IPS DF 4.7 (cell line): ENCODE results near the gene PRDX3.

Experiments used
- DNase-seq: peaks from one replicate; pipeline ENCODE4 v3.0.0-alpha.2; 2013; ENCODE audit warnings: low spot score; ENCODE audit errors: extremely low read depth

PRDX3 gene

DNA sequence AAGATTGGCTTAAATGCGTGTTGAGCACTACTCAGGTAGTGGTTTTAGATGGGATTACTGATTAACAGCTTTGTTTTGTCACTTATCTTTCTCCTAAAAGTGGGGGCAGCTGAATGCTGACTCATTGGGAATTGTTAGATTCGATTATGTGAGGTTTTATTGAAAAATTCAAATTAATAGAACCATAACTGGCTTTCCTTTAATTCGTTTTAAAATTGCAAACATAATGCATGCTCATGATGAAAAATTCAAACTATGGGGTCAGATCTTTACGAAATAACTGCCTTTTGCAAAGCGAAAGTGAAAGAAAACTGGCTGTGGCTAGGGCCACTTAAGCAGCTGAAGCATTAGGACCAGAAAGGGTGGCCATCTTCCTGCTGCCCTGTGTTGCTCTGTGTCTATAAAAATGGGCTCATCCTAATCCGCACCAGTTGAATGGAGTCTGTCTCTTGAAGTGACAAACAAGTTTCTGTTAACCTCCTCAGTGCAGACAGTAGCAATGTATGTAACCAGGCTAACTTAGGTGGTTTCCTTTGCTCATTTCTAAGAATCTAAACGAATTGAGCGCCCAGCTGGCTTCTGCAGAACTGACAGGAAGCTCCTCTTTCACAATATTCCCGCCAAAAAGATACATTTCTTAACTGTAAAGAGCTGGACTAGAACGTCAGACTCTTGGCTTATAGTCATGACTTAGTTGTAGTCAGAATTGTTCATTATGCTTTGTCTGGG lies 46.9 kb downstream of the PRDX3 start:
- no peak for DNase-seq

GRCh38 chr10:119129721-119130120 lies 48.9 kb downstream of the PRDX3 start:
- DNase-seq = no peak

DNA sequence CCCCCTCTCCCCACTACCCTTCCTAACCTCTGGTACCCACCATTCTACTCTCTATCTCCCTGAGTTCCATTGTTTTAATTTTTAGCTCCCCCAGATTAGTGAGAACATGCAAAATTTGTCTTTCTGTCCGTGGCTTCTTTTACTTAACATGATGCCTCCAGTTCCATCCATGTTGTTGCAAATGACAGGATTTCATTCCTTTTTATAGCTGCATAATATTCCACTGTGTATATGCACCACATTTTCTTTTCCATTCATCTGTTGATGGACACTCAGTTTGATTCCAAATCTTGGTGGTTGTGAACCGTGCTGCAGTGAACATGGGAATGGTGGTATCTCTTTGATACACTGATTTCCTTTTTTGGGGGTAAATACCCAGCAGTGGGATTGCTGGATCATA lies 52.7 kb downstream of the PRDX3 start:
- no peak for DNase-seq

GRCh38 chr10:119120875-119121274 lies 57.7 kb downstream of the PRDX3 start:
- no peak for DNase-seq

DNA sequence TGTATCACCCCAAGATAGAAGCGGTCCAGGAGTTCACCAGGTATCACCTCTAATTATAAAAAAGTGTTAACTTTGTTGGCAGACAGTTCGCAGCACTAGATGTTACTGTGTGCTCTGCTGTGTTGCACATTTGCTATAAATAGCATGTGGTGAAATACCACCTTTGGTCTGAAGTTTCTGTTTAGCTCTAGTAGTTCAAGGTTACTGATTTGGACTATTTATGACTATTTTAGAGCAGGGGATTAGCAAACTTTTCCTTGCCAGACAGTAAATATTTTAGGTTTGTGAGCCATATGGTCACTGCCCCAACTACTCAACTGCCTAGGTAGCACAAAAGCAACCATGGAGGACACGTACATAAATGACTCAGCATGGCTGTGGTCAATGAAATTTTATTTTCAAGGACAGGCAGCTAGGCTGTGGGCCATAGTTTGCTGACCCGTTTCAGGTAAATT lies 58.2 kb downstream of the PRDX3 start:
- no peak for DNase-seq

GRCh38 chr10:119119400-119119799 lies 59.2 kb downstream of the PRDX3 start:
- DNase-seq = no peak

DNA sequence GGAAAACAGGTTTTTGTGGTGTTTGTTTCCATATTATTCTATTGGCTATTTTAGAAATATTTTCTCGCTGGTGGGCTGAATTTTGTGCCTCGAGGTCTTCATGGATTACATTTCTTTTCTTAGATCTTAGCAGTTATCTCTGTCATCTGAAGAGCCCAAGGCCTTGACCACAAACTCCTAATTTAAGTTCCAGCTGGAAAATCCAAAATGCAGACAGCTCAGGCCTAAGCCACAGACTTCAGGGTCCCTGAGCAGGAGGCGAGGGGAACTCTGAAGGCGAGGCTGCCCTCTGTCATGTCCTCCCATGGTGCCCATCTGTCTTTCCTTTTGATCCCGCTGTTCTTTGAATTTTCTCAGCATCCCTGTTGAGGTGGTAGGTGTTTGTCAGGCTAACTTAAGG lies 60.4 kb downstream of the PRDX3 start:
- DNase-seq = no peak
